ENCODE results near the gene ZCRB1. TPM values are rescaled to one million over a fixed set of nuclear protein-coding genes. Genes with fewer than 3 reads are reported as not detected.

Gene ZCRB1
- total and polyA plus RNA-seq, 2 experiments from 2014 or later = 18.1 to 256 TPM

DNA sequence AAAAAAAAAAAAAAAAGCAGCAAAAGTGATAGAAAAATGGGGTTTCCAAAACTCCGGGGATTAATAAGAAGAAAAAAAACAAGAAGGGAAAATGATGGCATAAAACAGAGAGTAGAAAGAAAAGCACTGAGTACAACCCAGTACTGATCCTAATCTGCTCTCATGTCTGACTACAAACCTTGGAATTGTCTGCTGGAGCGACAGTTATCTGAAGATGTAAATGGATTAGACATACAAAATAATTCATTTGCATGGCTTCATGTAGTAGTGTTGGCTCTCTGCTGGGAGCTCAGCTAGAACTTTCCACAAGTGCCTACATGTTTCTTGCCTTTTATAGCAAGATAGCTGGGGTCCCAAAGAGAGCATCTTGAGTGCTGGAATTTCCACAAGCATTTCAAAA, 34.2 kb downstream of the ZCRB1 start:
- H4K20me1 ChIP-seq (replicated peaks; ENCODE audit: insufficient read depth) = no peaks in the 10 kb centered on the region
- H3K4me3 Mint-ChIP-seq = no peak overlapping the region
- no peaks in the 10 kb centered on the region for H3K4me1 Mint-ChIP-seq
- H3K27ac Mint-ChIP-seq = no peak overlapping the region
- no peaks in the 10 kb centered on the region for H3K36me3 Mint-ChIP-seq (ENCODE audit: low read depth)
- no peaks in the 10 kb centered on the region for H3F3A ChIP-seq (replicated peaks; ENCODE audit: low read depth)
- DNase-seq (ENCODE audit: low spot score) = no peak
- H2AFZ ChIP-seq = 0 out of 2 replicates have a peak overlapping the region, but pooled peaks have one; percentile 59
- no peaks in the 10 kb centered on the region for H3K79me2 ChIP-seq (replicated peaks; ENCODE audit: insufficient read depth)
- H3K4me1 ChIP-seq (ENCODE audit: insufficient read depth) = no peaks in the 10 kb centered on the region
- no peak overlapping the region for H3K27ac ChIP-seq (ENCODE audit: low read depth)
- TF ChIP-seq ZNF331 (CRISPR knock-in tag; IDR thresholded peaks at IDR 0.05; ENCODE audit: low read depth) (no peak), EZH2 (IDR thresholded peaks at IDR 0.05; ENCODE audit: low read depth, unreplicated experiment) (no peak), NANOG (IDR thresholded peaks at IDR 0.05; ENCODE audit: borderline replicate concordance) (no peak), STAT1 (IDR thresholded peaks at IDR 0.05; ENCODE audit: unreplicated experiment) (no peak), ZNF114 (CRISPR knock-in tag; IDR thresholded peaks at IDR 0.05) (no peak), EZH2phosphoT487 (IDR thresholded peaks at IDR 0.05; ENCODE audit: unreplicated experiment) (no peak), POLR2AphosphoS5 (IDR thresholded peaks at IDR 0.05; ENCODE audit: low read depth) (no peak), JUNB (IDR thresholded peaks at IDR 0.05; ENCODE audit: unreplicated experiment) (no peak), CREB1 (CRISPR knock-in tag; IDR thresholded peaks at IDR 0.05; ENCODE audit: low read depth) (no peak)
- TF ChIP-seq, protein P1, sequence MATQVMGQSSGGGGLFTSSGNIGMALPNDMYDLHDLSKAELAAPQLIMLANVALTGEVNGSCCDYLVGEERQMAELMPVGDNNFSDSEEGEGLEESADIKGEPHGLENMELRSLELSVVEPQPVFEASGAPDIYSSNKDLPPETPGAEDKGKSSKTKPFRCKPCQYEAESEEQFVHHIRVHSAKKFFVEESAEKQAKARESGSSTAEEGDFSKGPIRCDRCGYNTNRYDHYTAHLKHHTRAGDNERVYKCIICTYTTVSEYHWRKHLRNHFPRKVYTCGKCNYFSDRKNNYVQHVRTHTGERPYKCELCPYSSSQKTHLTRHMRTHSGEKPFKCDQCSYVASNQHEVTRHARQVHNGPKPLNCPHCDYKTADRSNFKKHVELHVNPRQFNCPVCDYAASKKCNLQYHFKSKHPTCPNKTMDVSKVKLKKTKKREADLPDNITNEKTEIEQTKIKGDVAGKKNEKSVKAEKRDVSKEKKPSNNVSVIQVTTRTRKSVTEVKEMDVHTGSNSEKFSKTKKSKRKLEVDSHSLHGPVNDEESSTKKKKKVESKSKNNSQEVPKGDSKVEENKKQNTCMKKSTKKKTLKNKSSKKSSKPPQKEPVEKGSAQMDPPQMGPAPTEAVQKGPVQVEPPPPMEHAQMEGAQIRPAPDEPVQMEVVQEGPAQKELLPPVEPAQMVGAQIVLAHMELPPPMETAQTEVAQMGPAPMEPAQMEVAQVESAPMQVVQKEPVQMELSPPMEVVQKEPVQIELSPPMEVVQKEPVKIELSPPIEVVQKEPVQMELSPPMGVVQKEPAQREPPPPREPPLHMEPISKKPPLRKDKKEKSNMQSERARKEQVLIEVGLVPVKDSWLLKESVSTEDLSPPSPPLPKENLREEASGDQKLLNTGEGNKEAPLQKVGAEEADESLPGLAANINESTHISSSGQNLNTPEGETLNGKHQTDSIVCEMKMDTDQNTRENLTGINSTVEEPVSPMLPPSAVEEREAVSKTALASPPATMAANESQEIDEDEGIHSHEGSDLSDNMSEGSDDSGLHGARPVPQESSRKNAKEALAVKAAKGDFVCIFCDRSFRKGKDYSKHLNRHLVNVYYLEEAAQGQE (IDR thresholded peaks at IDR 0.05; ENCODE audit: unreplicated experiment) = no peak
- TF ChIP-seq, protein P2, sequence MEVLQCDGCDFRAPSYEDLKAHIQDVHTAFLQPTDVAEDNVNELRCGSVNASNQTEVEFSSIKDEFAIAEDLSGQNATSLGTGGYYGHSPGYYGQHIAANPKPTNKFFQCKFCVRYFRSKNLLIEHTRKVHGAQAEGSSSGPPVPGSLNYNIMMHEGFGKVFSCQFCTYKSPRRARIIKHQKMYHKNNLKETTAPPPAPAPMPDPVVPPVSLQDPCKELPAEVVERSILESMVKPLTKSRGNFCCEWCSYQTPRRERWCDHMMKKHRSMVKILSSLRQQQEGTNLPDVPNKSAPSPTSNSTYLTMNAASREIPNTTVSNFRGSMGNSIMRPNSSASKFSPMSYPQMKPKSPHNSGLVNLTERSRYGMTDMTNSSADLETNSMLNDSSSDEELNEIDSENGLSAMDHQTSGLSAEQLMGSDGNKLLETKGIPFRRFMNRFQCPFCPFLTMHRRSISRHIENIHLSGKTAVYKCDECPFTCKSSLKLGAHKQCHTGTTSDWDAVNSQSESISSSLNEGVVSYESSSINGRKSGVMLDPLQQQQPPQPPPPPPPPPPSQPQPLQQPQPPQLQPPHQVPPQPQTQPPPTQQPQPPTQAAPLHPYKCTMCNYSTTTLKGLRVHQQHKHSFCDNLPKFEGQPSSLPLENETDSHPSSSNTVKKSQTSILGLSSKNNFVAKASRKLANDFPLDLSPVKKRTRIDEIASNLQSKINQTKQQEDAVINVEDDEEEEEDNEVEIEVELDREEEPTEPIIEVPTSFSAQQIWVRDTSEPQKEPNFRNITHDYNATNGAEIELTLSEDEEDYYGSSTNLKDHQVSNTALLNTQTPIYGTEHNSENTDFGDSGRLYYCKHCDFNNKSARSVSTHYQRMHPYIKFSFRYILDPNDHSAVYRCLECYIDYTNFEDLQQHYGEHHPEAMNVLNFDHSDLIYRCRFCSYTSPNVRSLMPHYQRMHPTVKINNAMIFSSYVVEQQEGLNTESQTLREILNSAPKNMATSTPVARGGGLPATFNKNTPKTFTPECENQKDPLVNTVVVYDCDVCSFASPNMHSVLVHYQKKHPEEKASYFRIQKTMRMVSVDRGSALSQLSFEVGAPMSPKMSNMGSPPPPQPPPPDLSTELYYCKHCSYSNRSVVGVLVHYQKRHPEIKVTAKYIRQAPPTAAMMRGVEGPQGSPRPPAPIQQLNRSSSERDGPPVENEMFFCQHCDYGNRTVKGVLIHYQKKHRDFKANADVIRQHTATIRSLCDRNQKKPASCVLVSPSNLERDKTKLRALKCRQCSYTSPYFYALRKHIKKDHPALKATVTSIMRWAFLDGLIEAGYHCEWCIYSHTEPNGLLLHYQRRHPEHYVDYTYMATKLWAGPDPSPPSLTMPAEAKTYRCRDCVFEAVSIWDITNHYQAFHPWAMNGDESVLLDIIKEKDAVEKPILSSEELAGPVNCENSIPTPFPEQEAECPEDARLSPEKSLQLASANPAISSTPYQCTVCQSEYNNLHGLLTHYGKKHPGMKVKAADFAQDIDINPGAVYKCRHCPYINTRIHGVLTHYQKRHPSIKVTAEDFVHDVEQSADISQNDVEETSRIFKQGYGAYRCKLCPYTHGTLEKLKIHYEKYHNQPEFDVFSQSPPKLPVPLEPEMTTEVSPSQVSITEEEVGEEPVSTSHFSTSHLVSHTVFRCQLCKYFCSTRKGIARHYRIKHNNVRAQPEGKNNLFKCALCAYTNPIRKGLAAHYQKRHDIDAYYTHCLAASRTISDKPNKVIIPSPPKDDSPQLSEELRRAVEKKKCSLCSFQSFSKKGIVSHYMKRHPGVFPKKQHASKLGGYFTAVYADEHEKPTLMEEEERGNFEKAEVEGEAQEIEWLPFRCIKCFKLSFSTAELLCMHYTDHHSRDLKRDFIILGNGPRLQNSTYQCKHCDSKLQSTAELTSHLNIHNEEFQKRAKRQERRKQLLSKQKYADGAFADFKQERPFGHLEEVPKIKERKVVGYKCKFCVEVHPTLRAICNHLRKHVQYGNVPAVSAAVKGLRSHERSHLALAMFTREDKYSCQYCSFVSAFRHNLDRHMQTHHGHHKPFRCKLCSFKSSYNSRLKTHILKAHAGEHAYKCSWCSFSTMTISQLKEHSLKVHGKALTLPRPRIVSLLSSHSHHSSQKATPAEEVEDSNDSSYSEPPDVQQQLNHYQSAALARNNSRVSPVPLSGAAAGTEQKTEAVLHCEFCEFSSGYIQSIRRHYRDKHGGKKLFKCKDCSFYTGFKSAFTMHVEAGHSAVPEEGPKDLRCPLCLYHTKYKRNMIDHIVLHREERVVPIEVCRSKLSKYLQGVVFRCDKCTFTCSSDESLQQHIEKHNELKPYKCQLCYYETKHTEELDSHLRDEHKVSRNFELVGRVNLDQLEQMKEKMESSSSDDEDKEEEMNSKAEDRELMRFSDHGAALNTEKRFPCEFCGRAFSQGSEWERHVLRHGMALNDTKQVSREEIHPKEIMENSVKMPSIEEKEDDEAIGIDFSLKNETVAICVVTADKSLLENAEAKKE (CRISPR knock-in tag; IDR thresholded peaks at IDR 0.05) = no peak
- TF ChIP-seq, protein P3, sequence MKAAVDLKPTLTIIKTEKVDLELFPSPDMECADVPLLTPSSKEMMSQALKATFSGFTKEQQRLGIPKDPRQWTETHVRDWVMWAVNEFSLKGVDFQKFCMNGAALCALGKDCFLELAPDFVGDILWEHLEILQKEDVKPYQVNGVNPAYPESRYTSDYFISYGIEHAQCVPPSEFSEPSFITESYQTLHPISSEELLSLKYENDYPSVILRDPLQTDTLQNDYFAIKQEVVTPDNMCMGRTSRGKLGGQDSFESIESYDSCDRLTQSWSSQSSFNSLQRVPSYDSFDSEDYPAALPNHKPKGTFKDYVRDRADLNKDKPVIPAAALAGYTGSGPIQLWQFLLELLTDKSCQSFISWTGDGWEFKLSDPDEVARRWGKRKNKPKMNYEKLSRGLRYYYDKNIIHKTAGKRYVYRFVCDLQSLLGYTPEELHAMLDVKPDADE (IDR thresholded peaks at IDR 0.05) = no peak
- TF ChIP-seq, protein P4, sequence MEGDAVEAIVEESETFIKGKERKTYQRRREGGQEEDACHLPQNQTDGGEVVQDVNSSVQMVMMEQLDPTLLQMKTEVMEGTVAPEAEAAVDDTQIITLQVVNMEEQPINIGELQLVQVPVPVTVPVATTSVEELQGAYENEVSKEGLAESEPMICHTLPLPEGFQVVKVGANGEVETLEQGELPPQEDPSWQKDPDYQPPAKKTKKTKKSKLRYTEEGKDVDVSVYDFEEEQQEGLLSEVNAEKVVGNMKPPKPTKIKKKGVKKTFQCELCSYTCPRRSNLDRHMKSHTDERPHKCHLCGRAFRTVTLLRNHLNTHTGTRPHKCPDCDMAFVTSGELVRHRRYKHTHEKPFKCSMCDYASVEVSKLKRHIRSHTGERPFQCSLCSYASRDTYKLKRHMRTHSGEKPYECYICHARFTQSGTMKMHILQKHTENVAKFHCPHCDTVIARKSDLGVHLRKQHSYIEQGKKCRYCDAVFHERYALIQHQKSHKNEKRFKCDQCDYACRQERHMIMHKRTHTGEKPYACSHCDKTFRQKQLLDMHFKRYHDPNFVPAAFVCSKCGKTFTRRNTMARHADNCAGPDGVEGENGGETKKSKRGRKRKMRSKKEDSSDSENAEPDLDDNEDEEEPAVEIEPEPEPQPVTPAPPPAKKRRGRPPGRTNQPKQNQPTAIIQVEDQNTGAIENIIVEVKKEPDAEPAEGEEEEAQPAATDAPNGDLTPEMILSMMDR (conservative IDR thresholded peaks at IDR 0.05; ENCODE audit: low read depth in 2 of 2) = no peak
- H3K27me3 ChIP-seq (ENCODE audit: insufficient read depth) = no peaks in the 10 kb centered on the region
- ATAC-seq = no peak
- peaks cover 3% of the 10 kb centered on the region; the same call in 2 of the 3 replicates for H3K9me3 Mint-ChIP-seq
- H3K9me2 ChIP-seq (ENCODE audit: insufficient read depth) = no peaks in the 10 kb centered on the region
- no peak overlapping the region for H3K4me2 ChIP-seq
- no peak overlapping the region for H3K4me3 ChIP-seq
- no peaks in the 10 kb centered on the region for H3K36me3 ChIP-seq (ENCODE audit: insufficient read depth)
- H3K27me3 Mint-ChIP-seq (ENCODE audit: insufficient read depth, low read depth, poor library complexity) = no peaks in the 10 kb centered on the region
